Endodermal cell (in vitro differentiated cells): ENCODE data around the gene DLG2. TPM values are rescaled to one million over a fixed set of nuclear protein-coding genes. Genes with fewer than 3 reads are reported as not detected.

Experiments
- DNase-seq: peaks from one replicate; pipeline ENCODE4 v3.0.0-alpha.2; 2017
- H3K27ac ChIP-seq: 2 replicates; pipeline ENCODE4 v1.5.1; 2013; ENCODE audit warnings: mild to moderate bottlenecking, low read depth, low read length, moderate library complexity
- H3K27me3 ChIP-seq: 2 replicates; pipeline ENCODE4 v1.6.1; 2013; ENCODE audit warnings: mild to moderate bottlenecking, low read length, moderate library complexity; ENCODE audit not compliant: insufficient read depth, control insufficient read depth, poor library complexity, severe bottlenecking
- H3K36me3 ChIP-seq: 2 replicates; pipeline ENCODE4 v1.7.0; 2013; ENCODE audit warnings: mild to moderate bottlenecking, low read length, moderate library complexity; ENCODE audit not compliant: control insufficient read depth, insufficient read depth
- H3K4me1 ChIP-seq: one replicate; pipeline ENCODE4 v1.7.0; 2013; ENCODE audit warnings: low read length; ENCODE audit not compliant: control insufficient read depth, insufficient read depth
- H3K4me3 ChIP-seq: 2 replicates; pipeline ENCODE4 v1.5.1; 2013; ENCODE audit warnings: mild to moderate bottlenecking, low read length, moderate library complexity
- H3K9ac ChIP-seq: 2 replicates; pipeline ENCODE4 v1.6.1; 2013; ENCODE audit warnings: mild to moderate bottlenecking, low read length, moderate library complexity; ENCODE audit not compliant: poor library complexity, severe bottlenecking; ENCODE audit errors: extremely low read depth
- H3K9me3 ChIP-seq: 2 replicates; pipeline ENCODE4 v1.6.1; 2013; ENCODE audit warnings: mild to moderate bottlenecking, low read length, moderate library complexity; ENCODE audit not compliant: control insufficient read depth
- H3K27ac Mint-ChIP-seq: 2 replicates; pipeline ENCODE4 v1.8.0; 2020; ENCODE audit warnings: mixed read lengths
- H3K27me3 Mint-ChIP-seq: 2 replicates; pipeline ENCODE4 v1.8.0; 2021; ENCODE audit warnings: mild to moderate bottlenecking, mixed read lengths; ENCODE audit not compliant: insufficient read depth
- H3K36me3 Mint-ChIP-seq: 2 replicates; pipeline ENCODE4 v1.8.0; 2020; ENCODE audit warnings: low read depth, mixed read lengths
- H3K4me1 Mint-ChIP-seq: 2 replicates; pipeline ENCODE4 v1.8.0; 2020; ENCODE audit warnings: mixed read lengths
- H3K4me3 Mint-ChIP-seq: 2 replicates; pipeline ENCODE4 v1.8.0; 2020; ENCODE audit warnings: mild to moderate bottlenecking, moderate library complexity, mixed read lengths
- H3K9me3 Mint-ChIP-seq: 2 replicates; pipeline ENCODE4 v1.8.0; 2020; ENCODE audit warnings: mild to moderate bottlenecking, mixed read lengths
- CTCF ChIP-seq: fragments of 200-600 bp; sonication (generic); conservative IDR thresholded peaks from 2 replicates; pipeline ENCODE4 v1.5.0; 2021; ENCODE audit warnings: antibody characterized with exemption, mild to moderate bottlenecking
- WGBS, 2 experiments: methylation state at CpG; one replicate each; pipeline versions ENCODE4 v1.1.5 to v1.1.7; 2013; ENCODE audit warnings: missing lambda C conversion rate in 2 of 2, mixed read lengths in 1 of 2; ENCODE audit not compliant: insufficient coverage in 1 of 2, insufficient read length in 1 of 2; 5-methylcytosine and 5-hydroxymethylcytosine counted together
- total RNA-seq, 2 donors: library from RNA; stranded (reverse); fragmentation: NEBNext Ultra II Directional in 1 of 2; extraction: Animal tissue kit (Norgen Biotek cat#: 25700) in 1 of 2; gene quantifications; 2 replicates in 1 of 2; 3 replicates in 1 of 2; pipeline ENCODE4 v1.2.1, GENCODE V29; 2021

The DLG2 gene
- total RNA-seq, 2 donors from 2014 or later: 9.6 to 10.6 TPM

- DNase-seq: no peak
- H3K4me3 ChIP-seq: no peak overlapping the region
- WGBS, 2 experiments: 93 to 94% methylated on average over 2 of the region's 2 CpGs
- peaks cover 4% of the 10 kb centered on the region for H3K9me3 Mint-ChIP-seq
- H3K27ac ChIP-seq: no peak overlapping the region
- no peaks in the 10 kb centered on the region for H3K9me3 ChIP-seq
- no peak for TF ChIP-seq CTCF
- no peak overlapping the region for H3K27ac Mint-ChIP-seq
- no peak overlapping the region for H3K9ac ChIP-seq
- peaks cover 45% of the 10 kb centered on the region for H3K27me3 ChIP-seq
- peaks cover 20% of the 10 kb centered on the region for H3K27me3 Mint-ChIP-seq
- H3K36me3 Mint-ChIP-seq: no peaks in the 10 kb centered on the region
- no peak overlapping the region for H3K4me3 Mint-ChIP-seq
- H3K36me3 ChIP-seq: no peaks in the 10 kb centered on the region
- H3K4me1 ChIP-seq: no peaks in the 10 kb centered on the region
- no peaks in the 10 kb centered on the region for H3K4me1 Mint-ChIP-seq
Measured at GRCh38 chr11:84035645-84036044, 1591.5 kb downstream of the DLG2 start.

GRCh38 chr11:84034484-84034883 is 1592.7 kb downstream of the DLG2 start:
- Histone ChIP-seq H3K36me3 (no peaks in the 10 kb centered on the region), H3K9me3 (no peaks in the 10 kb centered on the region), H3K27ac (no peak overlapping the region), H3K9ac (no peak overlapping the region), H3K27me3 (peaks cover 56% of the 10 kb centered on the region), H3K4me1 (no peaks in the 10 kb centered on the region), H3K4me3 (no peak overlapping the region)
- Mint-ChIP-seq H3K27ac (no peak overlapping the region), H3K27me3 (peaks cover 22% of the 10 kb centered on the region), H3K4me3 (no peak overlapping the region), H3K9me3 (peaks cover 4% of the 10 kb centered on the region), H3K4me1 (no peaks in the 10 kb centered on the region), H3K36me3 (no peaks in the 10 kb centered on the region)
- DNase-seq: no peak
- no peak for TF ChIP-seq CTCF

GRCh38 chr11:84024266-84024665 is 1602.9 kb downstream of the DLG2 start:
- Histone ChIP-seq H3K27me3 (peaks cover 4% of the 10 kb centered on the region), H3K4me3 (no peak overlapping the region), H3K9me3 (no peaks in the 10 kb centered on the region), H3K9ac (no peak overlapping the region), H3K36me3 (no peaks in the 10 kb centered on the region), H3K27ac (no peak overlapping the region), H3K4me1 (peaks cover 4% of the 10 kb centered on the region)
- DNase-seq: no peak
- WGBS, 2 experiments: 62% methylated on average over 1 of the region's 1 CpG; no CpG with 5 or more reads in 1 of the 2 experiments
- Mint-ChIP-seq H3K4me3 (no peak overlapping the region), H3K27me3 (no peaks in the 10 kb centered on the region), H3K36me3 (no peaks in the 10 kb centered on the region), H3K27ac (no peak overlapping the region), H3K9me3 (no peaks in the 10 kb centered on the region), H3K4me1 (peaks cover 15% of the 10 kb centered on the region)
- TF ChIP-seq CTCF: no peak
